NCI-H2029 treated with DMSO at 0.1 percent for 48 hours (cell line): ENCODE data around the gene LCOR.
"Not testable (repeated sequence)": the region's sequence is repeated elsewhere in the genome, so short reads cannot be mapped to it uniquely, and the experiment has no call there.

Experiments
- DNase-seq: peaks from one replicate; lab custom pipeline; 2025; lab: John Stamatoyannopoulos, UW

Gene LCOR

DNA sequence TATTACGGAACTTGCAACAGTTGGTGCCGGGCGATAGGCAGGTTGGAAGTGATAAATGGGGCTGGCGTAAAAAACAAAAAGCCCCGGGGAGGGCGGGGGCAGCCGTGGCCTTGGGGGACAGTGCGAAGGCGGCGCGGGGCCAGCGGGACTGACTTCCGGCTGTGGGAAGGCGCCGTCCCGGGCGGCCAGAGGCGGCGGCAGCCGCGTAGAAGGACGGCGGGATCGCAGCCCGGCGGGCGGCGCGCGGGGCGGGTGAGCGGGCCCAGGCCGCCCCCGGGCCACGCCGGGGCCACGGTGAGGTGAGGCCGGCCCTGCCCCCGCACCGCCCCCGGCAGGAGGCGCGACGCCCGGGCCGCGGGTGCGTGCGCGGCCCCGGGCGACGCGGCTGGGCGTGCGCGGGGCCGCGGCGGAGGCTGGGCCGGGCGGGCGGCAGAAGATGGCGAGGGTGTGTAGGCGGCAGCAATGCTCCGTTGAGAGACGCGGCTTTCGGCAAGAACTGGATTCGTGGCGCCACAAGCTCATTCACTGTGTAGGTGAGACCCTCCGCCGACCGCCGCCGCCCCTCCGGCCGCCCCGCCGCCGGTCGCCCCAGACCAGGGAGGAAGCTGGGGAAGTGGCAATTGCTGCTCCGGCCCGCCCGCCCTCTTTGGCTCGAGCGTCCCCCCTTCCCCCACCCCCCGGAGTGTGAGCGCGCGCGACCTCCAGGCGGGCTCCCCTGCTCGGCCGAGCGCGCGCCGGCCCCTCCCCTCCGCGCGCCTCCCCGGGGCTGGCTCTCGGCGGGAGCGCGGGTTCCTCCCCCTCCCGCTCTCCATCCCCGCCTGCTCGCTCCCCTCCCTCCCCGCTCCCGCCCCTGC, at the start of gene LCOR:
Gene LCOR, plus strand, starts transcription at position 432 of the 854 bp plus-strand sequence. CDS start 116,760 bp downstream, outside the sequence.
- peak; percentile 18 for DNase-seq

DNA sequence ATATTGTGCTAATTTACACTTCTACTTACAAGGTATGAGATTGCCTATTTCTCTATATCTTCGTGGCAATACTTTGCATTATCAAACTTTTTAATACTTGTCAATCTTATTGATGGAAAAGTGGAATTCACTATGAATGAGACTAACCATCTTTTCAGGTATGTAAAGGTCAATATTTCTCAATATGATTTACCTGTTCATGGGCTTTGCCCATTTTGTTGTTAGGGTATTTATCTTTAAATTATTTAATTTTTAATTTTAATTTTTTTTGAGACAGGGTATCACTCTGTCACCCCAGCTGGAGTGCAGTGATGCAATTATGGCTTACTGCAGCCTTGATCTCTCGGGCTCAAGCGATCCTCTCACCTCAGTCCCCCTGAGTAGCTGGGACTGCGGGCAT, 47.8 kb upstream of the LCOR start:
- DNase-seq = no peak

DNA sequence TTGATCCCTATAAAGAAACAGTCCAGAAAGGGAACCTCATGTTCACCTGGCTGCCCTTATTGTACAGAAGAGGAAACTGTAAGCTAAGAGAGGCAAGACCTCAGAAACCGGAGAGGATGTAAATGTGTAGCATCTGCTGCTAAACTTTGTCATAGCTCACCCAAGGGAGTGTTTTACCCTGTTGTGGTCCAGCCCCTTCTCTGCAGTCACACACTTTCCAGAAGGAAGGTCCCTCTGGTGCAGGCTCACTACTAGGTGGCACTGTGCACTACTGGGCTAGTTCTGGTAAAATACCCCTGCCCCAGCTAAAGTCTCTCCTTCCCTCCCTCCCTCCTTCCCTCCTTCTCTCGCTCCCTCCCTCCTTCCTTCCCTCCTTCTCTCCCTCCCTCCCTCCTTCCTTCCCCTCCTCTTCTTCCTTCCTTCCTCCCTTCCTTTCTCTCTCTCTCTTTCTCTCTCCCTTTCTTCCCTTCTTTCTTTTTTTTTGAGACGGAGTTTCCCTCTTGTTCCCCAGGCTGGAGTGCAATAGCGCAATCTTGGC, 42.5 kb upstream of the LCOR start:
- no peak for DNase-seq

- no peak for DNase-seq
Measured at GRCh38 chr10:96791902-96792301, 40.2 kb upstream of the LCOR start.

GRCh38 chr10:96794836-96795733, 37.0 kb upstream of the LCOR start:
- DNase-seq = no peak

- no peak for DNase-seq
Measured at GRCh38 chr10:96797485-96797884, 34.6 kb upstream of the LCOR start.

GRCh38 chr10:96803288-96803664, 28.8 kb upstream of the LCOR start:
- DNase-seq = no peak

GRCh38 chr10:96814264-96814663, 17.8 kb upstream of the LCOR start:
- DNase-seq = no peak

DNA sequence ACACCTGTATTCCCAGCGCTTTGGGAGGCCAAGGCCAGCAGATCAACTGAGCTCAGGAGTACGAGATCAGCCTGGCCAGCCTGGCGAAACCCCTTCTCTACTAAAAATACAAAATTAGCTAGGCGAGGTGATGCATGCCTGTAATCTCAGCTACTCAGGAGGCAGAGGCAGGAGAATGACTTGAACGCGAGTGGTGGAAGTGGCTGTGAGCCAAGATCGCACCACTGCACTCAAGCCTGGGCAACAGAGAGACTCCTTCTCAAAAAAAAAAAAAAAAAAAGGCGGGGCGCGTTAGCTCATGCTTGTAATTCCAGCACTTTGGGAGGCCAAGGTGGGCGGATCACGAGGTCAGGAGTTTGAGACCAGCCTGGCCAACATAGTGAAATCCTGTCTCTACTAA, 13.1 kb upstream of the LCOR start:
- DNase-seq = not testable (repeated sequence)

GRCh38 chr10:96820765-96821164, 11.3 kb upstream of the LCOR start:
- no peak for DNase-seq

GRCh38 chr10:96826438-96826837, 5.7 kb upstream of the LCOR start:
- DNase-seq = no peak

DNA sequence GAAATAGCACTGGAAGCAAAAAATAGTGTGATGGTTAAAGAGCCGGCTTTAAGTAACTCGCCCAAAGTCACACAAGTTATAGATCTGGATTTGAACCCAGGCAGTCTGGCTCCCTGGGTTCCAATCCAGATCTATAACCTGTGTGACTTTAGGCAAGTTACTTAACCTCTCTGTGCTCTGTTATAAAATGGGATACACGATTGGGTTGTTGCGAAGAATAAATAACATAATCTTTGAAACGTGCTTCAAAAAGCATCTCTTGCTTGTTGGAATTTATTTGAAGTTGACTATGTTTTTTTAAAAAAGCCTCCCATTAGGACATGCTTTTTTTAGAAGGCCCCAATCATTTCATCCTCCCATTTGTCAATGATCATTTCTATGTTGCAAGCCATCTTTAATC, 3.5 kb upstream of the LCOR start:
- DNase-seq = no peak

DNA sequence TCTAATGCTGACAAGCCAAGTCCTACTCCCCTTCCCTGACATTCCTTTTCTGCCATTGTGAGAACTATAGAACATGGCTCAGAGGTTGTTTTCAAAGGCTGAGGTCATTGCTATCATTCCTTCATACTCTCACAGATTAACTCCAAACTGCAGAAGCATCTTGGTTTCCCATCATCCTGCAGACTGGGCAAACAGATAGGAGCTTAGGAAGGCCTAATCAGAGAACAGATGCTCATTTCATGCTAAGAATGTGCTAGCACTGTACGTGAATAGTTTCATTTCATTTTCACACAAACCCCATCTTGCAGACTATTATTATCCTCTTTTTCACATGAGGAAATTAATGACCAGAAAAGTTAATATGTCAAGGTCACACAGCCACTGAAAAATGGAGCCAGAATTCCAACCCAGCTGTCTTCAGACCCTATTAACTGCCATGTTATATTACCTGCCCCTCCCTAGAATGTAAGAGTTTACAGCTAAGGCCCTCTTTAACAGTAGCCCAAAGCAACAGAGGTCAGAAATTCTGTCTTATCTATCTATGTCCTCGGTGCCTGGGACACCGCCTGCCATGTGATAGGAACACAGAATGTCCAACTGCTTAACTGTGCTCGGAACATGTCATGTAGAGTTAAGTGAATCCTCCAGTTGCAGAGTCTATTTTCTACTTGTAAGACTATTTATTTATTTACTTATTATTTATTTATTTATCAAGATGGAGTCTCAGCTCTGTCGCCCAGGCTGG, 2.9 kb upstream of the LCOR start:
- DNase-seq = no peak

GRCh38 chr10:96830511-96831199, 1.4 kb upstream of the LCOR start:
- DNase-seq = peak; percentile 19

GRCh38 chr10:96831200-96831866, 765 bp upstream of the LCOR start:
- no peak for DNase-seq

GRCh38 chr10:96832721-96833219, 672 bp downstream of the LCOR start:
- no peak for DNase-seq

DNA sequence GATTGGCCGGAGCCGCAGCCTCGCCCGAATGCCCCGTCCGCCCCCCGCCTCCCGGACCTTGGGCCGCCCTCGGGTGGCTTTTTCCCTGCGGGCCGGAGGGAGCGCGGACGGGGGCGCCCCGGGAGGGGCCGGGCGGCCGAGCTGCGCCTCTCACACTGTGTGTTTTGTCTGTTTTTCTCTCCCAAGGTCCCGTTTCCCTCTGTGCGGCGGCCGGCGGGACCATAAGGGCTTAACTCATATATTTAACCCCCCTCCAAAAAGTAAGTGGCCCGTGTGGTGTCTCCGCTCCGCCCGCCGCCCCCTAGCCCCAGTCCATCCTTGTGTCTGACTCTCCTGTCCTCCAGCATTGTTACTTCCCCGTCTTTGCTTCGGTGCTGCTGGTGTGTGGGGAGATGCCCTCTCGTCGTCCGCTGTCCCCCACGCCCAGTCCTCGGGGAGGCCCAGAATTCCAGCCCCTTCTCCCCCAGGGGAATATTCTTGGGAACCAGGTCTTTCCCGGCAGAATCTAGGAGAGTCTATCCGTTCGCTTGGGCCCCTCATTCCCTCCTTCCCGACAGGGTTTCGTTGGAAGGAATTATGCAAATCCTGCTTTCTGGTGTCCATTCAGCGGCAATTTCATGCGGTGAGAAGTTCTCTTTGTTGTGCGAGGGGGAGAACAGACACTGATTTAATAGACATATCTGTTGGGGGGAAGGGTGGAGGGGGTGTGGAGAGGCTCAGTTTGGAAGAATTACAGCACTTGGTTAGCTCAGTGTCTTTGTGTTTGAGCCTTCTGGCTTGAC, 1.3 kb downstream of the LCOR start:
- no peak for DNase-seq

DNA sequence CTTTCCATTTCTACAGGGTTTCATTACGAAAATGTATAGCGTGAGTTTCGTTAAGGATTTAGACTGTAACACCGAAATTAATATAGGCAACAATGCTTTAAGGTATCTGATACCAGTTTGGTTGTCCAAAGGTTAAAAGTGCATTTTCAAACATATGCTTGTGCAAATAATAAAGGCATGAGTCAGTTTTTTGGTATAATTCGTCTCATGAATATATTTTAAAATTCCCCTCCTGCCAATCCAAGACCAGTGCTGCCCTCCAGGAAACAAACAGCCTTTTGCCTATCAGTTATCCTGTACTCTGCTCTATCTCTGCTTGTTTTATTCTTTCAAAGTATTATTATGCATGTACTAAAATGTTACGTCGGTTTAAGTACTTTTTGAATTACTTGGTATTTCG, 2.0 kb downstream of the LCOR start:
- no peak for DNase-seq

- DNase-seq = no peak
Measured at GRCh38 chr10:96835899-96836298, 3.8 kb downstream of the LCOR start.

DNA sequence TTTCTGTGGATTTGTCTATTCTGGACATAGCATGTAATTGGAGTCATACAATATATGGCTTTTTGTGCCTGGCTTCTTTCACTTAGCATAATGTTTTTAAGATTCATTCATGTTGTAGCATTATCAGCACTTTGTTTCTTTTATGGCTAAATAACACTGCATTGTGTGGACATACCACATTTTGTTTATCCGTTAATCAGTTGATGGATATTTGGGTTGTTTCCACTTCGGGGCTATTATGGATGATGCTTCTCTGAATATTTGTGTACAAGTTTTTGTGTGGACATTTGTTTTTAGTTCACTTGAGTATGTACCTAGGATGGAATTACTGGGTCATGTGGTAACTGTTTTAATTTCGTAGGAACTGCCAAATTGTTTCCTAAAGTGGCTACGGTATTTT, 6.4 kb downstream of the LCOR start:
- no peak for DNase-seq
